GM23338 (cell line): ENCODE data around the gene FGF5. TPM values are rescaled to one million over a fixed set of nuclear protein-coding genes. Genes with fewer than 3 reads are reported as not detected.

Experiments used
- ATAC-seq: fragments of 200-7000 bp; cut with Tn5 transposase; 3 replicates; pipeline ENCODE4 v1.9.1; 2020
- DNase-seq: peaks from one replicate; pipeline ENCODE4 v3.0.0-alpha.2; 2015; ENCODE audit warnings: low spot score
- H2AFZ ChIP-seq: fragments of 200-600 bp; sonication (generic); 2 replicates; pipeline ENCODE4 v1.8.0; 2016; ENCODE audit warnings: antibody characterized with exemption, mild to moderate bottlenecking, moderate library complexity
- H3F3A ChIP-seq: fragments of 200-600 bp; sonication (generic); replicated peaks from 2 replicates; pipeline ENCODE4 v1.8.0; 2017; ENCODE audit warnings: antibody characterized with exemption, mixed run types, low read depth
- H3K27ac ChIP-seq: fragments of 200-600 bp; sonication (generic); 2 replicates; pipeline ENCODE4 v1.6.1; 2016; ENCODE audit warnings: low read depth
- H3K27me3 ChIP-seq: fragments of 200-600 bp; sonication (generic); 2 replicates; pipeline ENCODE4 v1.8.0; 2016; ENCODE audit warnings: mild to moderate bottlenecking, mixed run types, moderate library complexity; ENCODE audit not compliant: insufficient read depth
- H3K36me3 ChIP-seq: fragments of 200-600 bp; sonication (generic); 2 replicates; pipeline ENCODE4 v1.8.0; 2016; ENCODE audit warnings: mild to moderate bottlenecking; ENCODE audit not compliant: insufficient read depth
- H3K4me1 ChIP-seq: fragments of 200-600 bp; sonication (generic); 2 replicates; pipeline ENCODE4 v1.8.0; 2016; ENCODE audit warnings: mild to moderate bottlenecking, moderate library complexity; ENCODE audit not compliant: insufficient read depth
- H3K4me2 ChIP-seq: fragments of 200-600 bp; sonication (generic); 2 replicates; pipeline ENCODE4 v1.7.1; 2017; ENCODE audit warnings: mixed run types
- H3K4me3 ChIP-seq: fragments of 200-600 bp; sonication (generic); 2 replicates; pipeline ENCODE4 v1.6.1; 2016; ENCODE audit warnings: mixed run types
- H3K79me2 ChIP-seq: fragments of 200-600 bp; sonication (generic); replicated peaks from 2 replicates; pipeline ENCODE4 v1.8.0; 2017; ENCODE audit warnings: mild to moderate bottlenecking; ENCODE audit not compliant: insufficient read depth
- H3K9me2 ChIP-seq: fragments of 200-600 bp; sonication (generic); 2 replicates; pipeline ENCODE4 v1.8.0; 2017; ENCODE audit not compliant: insufficient read depth
- H4K20me1 ChIP-seq: fragments of 200-600 bp; sonication (generic); replicated peaks from 2 replicates; pipeline ENCODE4 v1.8.0; 2017; ENCODE audit warnings: mild to moderate bottlenecking; ENCODE audit not compliant: insufficient read depth
- H3K27ac Mint-ChIP-seq: 2 replicates; pipeline ENCODE4 v1.8.0; 2020; ENCODE audit warnings: inconsistent platforms, mild to moderate bottlenecking, moderate library complexity, mixed read lengths
- H3K27me3 Mint-ChIP-seq: 3 replicates; pipeline ENCODE4 v1.8.0; 2022; ENCODE audit warnings: low read depth, mild to moderate bottlenecking, moderate library complexity, mixed read lengths, inconsistent platforms; ENCODE audit not compliant: insufficient read depth, poor library complexity
- H3K36me3 Mint-ChIP-seq: 3 replicates; pipeline ENCODE4 v1.8.0; 2021; ENCODE audit warnings: low read depth, mild to moderate bottlenecking, inconsistent platforms, moderate library complexity, mixed read lengths
- H3K4me1 Mint-ChIP-seq: 3 replicates; pipeline ENCODE4 v1.8.0; 2020; ENCODE audit warnings: mild to moderate bottlenecking, inconsistent platforms, mixed read lengths
- H3K4me3 Mint-ChIP-seq: 3 replicates; pipeline ENCODE4 v1.8.0; 2021; ENCODE audit warnings: moderate library complexity, mild to moderate bottlenecking, inconsistent platforms, mixed read lengths
- H3K9me3 Mint-ChIP-seq: 3 replicates; pipeline ENCODE4 v1.8.0; 2020; ENCODE audit warnings: moderate library complexity, mild to moderate bottlenecking, inconsistent platforms, mixed read lengths
- ETS1 ChIP-seq: IDR thresholded peaks from 2 replicates; pipeline ENCODE4 v1.6.1; 2016; ENCODE audit warnings: antibody characterized with exemption
- EZH2 ChIP-seq: fragments of 200-600 bp; sonication (generic); IDR thresholded peaks from one replicate; pipeline ENCODE4 v1.8.0; 2017; ENCODE audit warnings: antibody characterized with exemption, mild to moderate bottlenecking, low read depth; ENCODE audit not compliant: unreplicated experiment
- EZH2phosphoT487 ChIP-seq: fragments of 200-600 bp; sonication (generic); IDR thresholded peaks from one replicate; pipeline ENCODE4 v1.8.1; 2018; ENCODE audit warnings: antibody characterized with exemption; ENCODE audit not compliant: unreplicated experiment
- NANOG ChIP-seq: IDR thresholded peaks from 2 replicates; pipeline ENCODE4 v1.6.1; 2016; ENCODE audit warnings: antibody characterized with exemption, borderline replicate concordance
- REST ChIP-seq: IDR thresholded peaks from one replicate; pipeline ENCODE4 v1.6.1; 2018; ENCODE audit warnings: antibody characterized with exemption; ENCODE audit not compliant: unreplicated experiment
- ZNF114 ChIP-seq: fragments of 250-450 bp; sonication (Bioruptor Pico); IDR thresholded peaks from 2 replicates; pipeline ENCODE4 v1.5.0; 2020; ENCODE audit warnings: mild to moderate bottlenecking, moderate library complexity
- polyA plus RNA-seq: library from polyadenylated mRNA; unstranded; fragments of >200 nt; fragmentation: Nextera tagmentation; extraction: Ambion mirVana; gene quantifications from 2 replicates; pipeline ENCODE4 v1.2.1, GENCODE V29; 2016
- total RNA-seq: library from RNA; depleted of rRNA; stranded (reverse); fragments of >200 nt; shearing (Covaris generic); gene quantifications from 2 replicates; pipeline ENCODE4 v1.2.3, GENCODE V29; 2014
- TF ChIP-seq, protein P1 (sequence below), 2 experiments: fragments of 200-600 bp in 1 of 2; sonication (generic) in 1 of 2; conservative IDR thresholded peaks; 2 replicates each; pipeline versions ENCODE4 v1.5.1 to v1.6.1; 2016 to 2017; ENCODE audit warnings: antibody characterized with exemption in 2 of 2, low read depth in 2 of 2, mild to moderate bottlenecking in 2 of 2, moderate library complexity in 1 of 2

FGF5 gene
- total and polyA plus RNA-seq, 2 experiments from 2014 or later: not detected

DNA sequence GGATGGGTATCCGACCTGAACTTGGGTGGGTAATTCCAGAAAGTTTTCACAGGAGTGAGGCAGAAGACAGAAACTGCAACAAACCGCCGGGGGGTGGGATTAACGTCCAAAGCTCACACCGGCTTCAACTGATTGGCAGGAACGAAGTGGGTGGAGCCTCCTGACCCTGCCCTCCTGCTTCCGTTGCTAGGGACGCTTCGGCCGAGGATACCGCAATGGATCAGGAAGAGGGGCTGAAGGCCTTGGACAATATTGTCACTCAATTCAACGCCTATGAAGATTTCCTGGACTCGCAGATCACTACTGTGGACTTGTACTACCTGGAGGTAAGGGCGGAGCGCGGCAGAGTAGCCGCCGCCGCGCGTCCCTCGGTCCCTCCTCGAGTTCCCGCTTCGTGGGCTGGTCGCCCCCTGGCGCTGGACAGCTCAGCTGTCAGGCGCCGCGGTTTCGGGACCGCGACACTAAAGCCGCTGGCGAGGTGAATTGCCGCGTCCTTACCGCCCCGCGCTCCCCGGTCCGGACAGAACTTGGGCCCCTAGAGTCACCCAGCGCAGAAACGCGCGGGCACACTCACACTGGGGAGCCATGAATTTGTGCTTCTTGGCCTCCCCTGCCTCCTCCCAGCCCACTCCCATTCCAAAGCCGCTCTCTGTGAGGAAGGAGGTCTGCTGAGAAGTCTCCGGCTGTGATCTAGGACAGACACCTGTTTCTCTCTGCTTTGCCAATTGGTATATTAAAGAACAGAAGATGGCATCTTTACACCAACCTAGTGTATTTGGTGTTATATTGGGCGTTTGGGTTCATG, 69.3 kb downstream of the FGF5 start, which contains the start of gene CFAP299:
CFAP299 (plus strand) TSS at position 177 of the 805 bp plus-strand sequence.
- Histone ChIP-seq H3K4me3 (peak within 1 kb of the TSS; percentile 78), H4K20me1 (0 out of 2 replicates have a peak, but pooled peaks cover 2% of the 10 kb centered on the region), H3K9me2 (no peaks in the 10 kb centered on the region), H3K27ac (no peak within 1 kb of the TSS), H3F3A (no peaks in the 10 kb centered on the region), H3K36me3 (no peaks in the 10 kb centered on the region), H3K27me3 (peaks cover 15% of the 10 kb centered on the region), H3K4me2 (peak within 1 kb of the TSS; percentile 87), H3K4me1 (peaks cover 5% of the 10 kb centered on the region), H2AFZ (peak within 1 kb of the TSS; percentile 67), H3K79me2 (no peaks in the 10 kb centered on the region)
- DNase-seq (peak; percentile 96), ATAC-seq (peak; percentile 92)
- H3K4me1 Mint-ChIP-seq: peaks cover 2% of the 10 kb centered on the region; the same call in 1 of the 3 replicates
- TF ChIP-seq, protein P1, sequence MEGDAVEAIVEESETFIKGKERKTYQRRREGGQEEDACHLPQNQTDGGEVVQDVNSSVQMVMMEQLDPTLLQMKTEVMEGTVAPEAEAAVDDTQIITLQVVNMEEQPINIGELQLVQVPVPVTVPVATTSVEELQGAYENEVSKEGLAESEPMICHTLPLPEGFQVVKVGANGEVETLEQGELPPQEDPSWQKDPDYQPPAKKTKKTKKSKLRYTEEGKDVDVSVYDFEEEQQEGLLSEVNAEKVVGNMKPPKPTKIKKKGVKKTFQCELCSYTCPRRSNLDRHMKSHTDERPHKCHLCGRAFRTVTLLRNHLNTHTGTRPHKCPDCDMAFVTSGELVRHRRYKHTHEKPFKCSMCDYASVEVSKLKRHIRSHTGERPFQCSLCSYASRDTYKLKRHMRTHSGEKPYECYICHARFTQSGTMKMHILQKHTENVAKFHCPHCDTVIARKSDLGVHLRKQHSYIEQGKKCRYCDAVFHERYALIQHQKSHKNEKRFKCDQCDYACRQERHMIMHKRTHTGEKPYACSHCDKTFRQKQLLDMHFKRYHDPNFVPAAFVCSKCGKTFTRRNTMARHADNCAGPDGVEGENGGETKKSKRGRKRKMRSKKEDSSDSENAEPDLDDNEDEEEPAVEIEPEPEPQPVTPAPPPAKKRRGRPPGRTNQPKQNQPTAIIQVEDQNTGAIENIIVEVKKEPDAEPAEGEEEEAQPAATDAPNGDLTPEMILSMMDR (conservative IDR thresholded peaks at IDR 0.05; ENCODE audit: low read depth in 2 of 2): peak; percentile 55 to 62
- peak; percentile 51 for TF ChIP-seq REST
- peak; percentile 65 for TF ChIP-seq EZH2
- TF ChIP-seq NANOG: no peak
- no peaks in the 10 kb centered on the region for H3K36me3 Mint-ChIP-seq
- H3K27ac Mint-ChIP-seq: no peak within 1 kb of the TSS
- no peaks in the 10 kb centered on the region for H3K9me3 Mint-ChIP-seq
- H3K4me3 Mint-ChIP-seq: peak within 1 kb of the TSS; percentile 86
- H3K27me3 Mint-ChIP-seq: peaks cover 12% of the 10 kb centered on the region

- DNase-seq: peak; percentile 75
- H3K9me2 ChIP-seq: no peaks in the 10 kb centered on the region
- H3K36me3 Mint-ChIP-seq: no peaks in the 10 kb centered on the region
- no peak for TF ChIP-seq ETS1
- no peak for TF ChIP-seq EZH2
- no peak for TF ChIP-seq EZH2phosphoT487
- TF ChIP-seq, protein P1 (conservative IDR thresholded peaks at IDR 0.05; ENCODE audit: low read depth in 2 of 2): peak; percentile 54 to 76
- TF ChIP-seq REST: no peak
- TF ChIP-seq ZNF114: no peak
- H3K27ac ChIP-seq: no peak overlapping the region
- H3K36me3 ChIP-seq: no peaks in the 10 kb centered on the region
- H3K27ac Mint-ChIP-seq: no peak overlapping the region
- H3K4me1 Mint-ChIP-seq: peaks cover 2% of the 10 kb centered on the region; the same call in 1 of the 3 replicates
- peak overlapping the region; percentile 86 for H3K4me3 Mint-ChIP-seq
- H3K79me2 ChIP-seq: no peaks in the 10 kb centered on the region
- peak overlapping the region; percentile 78 for H3K4me3 ChIP-seq
- H3K4me1 ChIP-seq: peaks cover 5% of the 10 kb centered on the region
- no peak overlapping the region for H2AFZ ChIP-seq
- no peaks in the 10 kb centered on the region for H3K9me3 Mint-ChIP-seq
- ATAC-seq: peak; percentile 89
- peak overlapping the region; percentile 87 for H3K4me2 ChIP-seq
- 0 out of 2 replicates have a peak, but pooled peaks cover 2% of the 10 kb centered on the region for H4K20me1 ChIP-seq
- peaks cover 15% of the 10 kb centered on the region for H3K27me3 ChIP-seq
- H3K27me3 Mint-ChIP-seq: peaks cover 12% of the 10 kb centered on the region
- no peaks in the 10 kb centered on the region for H3F3A ChIP-seq
Measured at GRCh38 chr4:80336582-80336981, 70.1 kb downstream of the FGF5 start.
